ENCODE data around the gene AGPAT2. TPM values are rescaled to one million over a fixed set of nuclear protein-coding genes. Genes with fewer than 3 reads are reported as not detected.

The AGPAT2 gene
- total RNA-seq, 1 donor from 2014 or later, result 129 TPM

- no peak overlapping the region for H3K27ac ChIP-seq
- H3K4me1 ChIP-seq, result peaks cover 11 to 18% of the 10 kb centered on the region in 2 donors
- no peaks in the 10 kb centered on the region for H3K36me3 ChIP-seq
- H3K9me3 ChIP-seq, result no peaks in the 10 kb centered on the region
- H3K4me3 ChIP-seq, result no peak overlapping the region
- no peaks in the 10 kb centered on the region for H3K27me3 ChIP-seq
- intact Hi-C loops (cut with DNase I), result no loop called here
- DNase-seq (ENCODE audit: low spot score in 2 of 2), result no peak
- no peak for TF ChIP-seq CTCF (IDR thresholded peaks at IDR 0.05)
Measured at GRCh38 chr9:136683755-136684154, 3.5 kb downstream of the AGPAT2 start.

- Histone ChIP-seq H3K27ac (no peak overlapping the region), H3K27me3 (no peaks in the 10 kb centered on the region), H3K4me3 (no peak overlapping the region), H3K9me3 (no peaks in the 10 kb centered on the region), H3K4me1 (peaks cover 11 to 18% of the 10 kb centered on the region in 2 donors), H3K36me3 (no peaks in the 10 kb centered on the region)
- TF ChIP-seq CTCF (IDR thresholded peaks at IDR 0.05), result no peak
- no peak for DNase-seq (ENCODE audit: low spot score in 2 of 2)
- intact Hi-C loops (cut with DNase I), result no loop called here
Measured at GRCh38 chr9:136683173-136683745, 4.0 kb downstream of the AGPAT2 start.

GRCh38 chr9:136682710-136683109 is 4.5 kb downstream of the AGPAT2 start:
- intact Hi-C loops (cut with DNase I), result no loop called here

GRCh38 chr9:136681945-136682699 is 5.1 kb downstream of the AGPAT2 start:
- intact Hi-C loops (cut with DNase I), result no loop called here
- no peak overlapping the region for H3K27ac ChIP-seq
- no peak for TF ChIP-seq CTCF (IDR thresholded peaks at IDR 0.05)

More at GRCh38 chr9:136682710-136683109, 4.5 kb downstream of the AGPAT2 start:
- H3K4me1 ChIP-seq, result peaks cover 11 to 15% of the 10 kb centered on the region in 2 donors
- no peaks in the 10 kb centered on the region for H3K27me3 ChIP-seq
- TF ChIP-seq CTCF (IDR thresholded peaks at IDR 0.05), result no peak
- H3K27ac ChIP-seq, result no peak overlapping the region
- H3K9me3 ChIP-seq, result no peaks in the 10 kb centered on the region
- no peak for DNase-seq (ENCODE audit: low spot score in 2 of 2)
- H3K4me3 ChIP-seq, result no peak overlapping the region
- H3K36me3 ChIP-seq, result peaks cover 0 to under 1% of the 10 kb centered on the region in 2 donors

GRCh38 chr9:136681029-136681428 is 6.2 kb downstream of the AGPAT2 start:
- DNase-seq (ENCODE audit: low spot score in 2 of 2), result no peak
- Histone ChIP-seq H3K4me3 (no peak overlapping the region), H3K36me3 (peaks cover 2 to 15% of the 10 kb centered on the region in 2 donors), H3K4me1 (peaks cover 6 to 10% of the 10 kb centered on the region in 2 donors), H3K27me3 (no peaks in the 10 kb centered on the region), H3K9me3 (no peaks in the 10 kb centered on the region), H3K27ac (no peak overlapping the region)
- no peak for TF ChIP-seq CTCF (IDR thresholded peaks at IDR 0.05)
- intact Hi-C loops (cut with DNase I), result no loop called here

More at GRCh38 chr9:136681945-136682699, 5.1 kb downstream of the AGPAT2 start:
- Histone ChIP-seq H3K4me1 (peaks cover 11 to 13% of the 10 kb centered on the region in 2 donors), H3K9me3 (no peaks in the 10 kb centered on the region), H3K36me3 (peaks cover 0 to 6% of the 10 kb centered on the region in 2 donors), H3K27me3 (no peaks in the 10 kb centered on the region), H3K4me3 (no peak overlapping the region)
- no peak for DNase-seq (ENCODE audit: low spot score in 2 of 2)

Measured in ascending aorta (tissue), 2 donors.